Globus pallidus (tissue), 1 donor: ENCODE data around the gene HYCC1.
"Not testable (repeated sequence)": the region's sequence is repeated elsewhere in the genome, so short reads cannot be mapped to it uniquely, and the experiment has no call there.

Experiments
- DNase-seq: peaks from one replicate; pipeline ENCODE4 v3.0.0-alpha.2; 2015; ENCODE audit warnings: low spot score

HYCC1 gene

GRCh38 chr7:23013715-23014649 lies at the start of gene HYCC1:
TSS of gene HYCC1 (minus strand) at chr7:23014130. CDS start at chr7:22991111, 23,019 bp downstream.
- DNase-seq = peak; percentile 99

GRCh38 chr7:23062452-23062851 lies 48.5 kb upstream of the HYCC1 start:
- no peak for DNase-seq

GRCh38 chr7:23061327-23061726 lies 47.4 kb upstream of the HYCC1 start:
- no peak for DNase-seq

GRCh38 chr7:23058408-23059096 lies 44.6 kb upstream of the HYCC1 start:
- peak; percentile 24 for DNase-seq

DNA sequence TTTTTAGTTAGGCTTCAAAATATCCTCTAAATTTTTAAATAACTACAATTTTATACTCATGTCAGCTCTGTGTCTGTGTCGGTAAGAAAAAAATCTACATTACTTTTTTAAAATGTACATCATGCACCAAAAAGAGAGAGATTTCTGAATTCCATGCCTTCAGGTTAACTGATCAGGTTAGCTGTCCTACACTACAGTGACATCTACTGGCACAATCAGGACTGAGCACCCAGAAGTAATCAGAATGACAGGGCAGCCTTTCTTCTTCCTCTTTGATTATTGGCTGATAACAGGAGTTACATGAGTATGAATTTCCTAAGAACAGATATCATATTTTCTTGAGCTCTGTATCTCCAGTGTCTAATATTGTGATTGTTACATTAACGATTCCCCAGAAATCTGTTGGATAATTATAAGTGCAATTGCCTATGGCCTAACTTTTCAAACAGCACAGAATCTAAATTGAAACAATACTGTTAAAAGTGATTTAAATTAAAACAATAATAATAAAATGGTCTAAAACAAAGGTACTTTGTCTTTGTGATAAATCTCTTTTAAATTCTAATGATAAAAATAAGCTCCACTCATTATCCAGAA lies 41.8 kb upstream of the HYCC1 start:
- DNase-seq = peak; percentile 76

DNA sequence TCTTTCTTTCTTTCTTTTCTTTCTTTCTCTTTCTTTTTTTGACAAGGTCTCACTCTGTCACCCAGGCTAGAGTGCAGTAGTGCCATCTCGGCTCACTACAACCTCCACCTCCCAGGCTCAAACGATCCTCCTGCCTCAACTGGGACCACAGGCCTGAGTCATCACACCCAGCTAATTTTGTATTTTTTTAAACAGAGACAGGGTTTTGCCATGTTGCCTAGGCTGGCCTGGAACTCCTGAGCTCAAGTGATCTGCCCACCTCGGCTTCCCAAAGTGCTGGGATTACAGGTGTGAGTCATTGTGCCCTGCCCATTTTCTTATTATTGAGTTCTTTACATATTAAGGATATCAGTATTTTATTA lies 37.2 kb upstream of the HYCC1 start:
- DNase-seq = not testable (repeated sequence)

DNA sequence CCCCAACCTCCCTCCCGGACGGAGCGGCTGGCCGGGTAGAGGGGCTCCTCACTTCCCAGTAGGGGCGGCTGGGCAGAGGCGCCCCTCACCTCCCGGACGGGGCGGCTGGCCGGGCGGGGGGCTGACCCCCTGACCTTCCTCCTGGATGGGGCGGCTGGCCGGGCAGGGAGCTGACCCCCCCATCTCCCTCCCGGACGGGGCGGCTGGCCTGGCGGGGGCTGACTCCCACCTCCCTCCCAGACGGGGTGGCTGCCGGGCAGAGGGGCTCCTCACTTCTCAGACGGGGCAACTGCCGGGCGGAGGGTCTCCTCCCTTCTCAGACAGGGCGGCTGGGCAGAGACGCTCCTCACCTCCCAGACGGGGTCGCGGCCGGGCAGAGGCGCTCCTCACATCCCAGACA lies 32.4 kb upstream of the HYCC1 start:
- not testable (repeated sequence) for DNase-seq

DNA sequence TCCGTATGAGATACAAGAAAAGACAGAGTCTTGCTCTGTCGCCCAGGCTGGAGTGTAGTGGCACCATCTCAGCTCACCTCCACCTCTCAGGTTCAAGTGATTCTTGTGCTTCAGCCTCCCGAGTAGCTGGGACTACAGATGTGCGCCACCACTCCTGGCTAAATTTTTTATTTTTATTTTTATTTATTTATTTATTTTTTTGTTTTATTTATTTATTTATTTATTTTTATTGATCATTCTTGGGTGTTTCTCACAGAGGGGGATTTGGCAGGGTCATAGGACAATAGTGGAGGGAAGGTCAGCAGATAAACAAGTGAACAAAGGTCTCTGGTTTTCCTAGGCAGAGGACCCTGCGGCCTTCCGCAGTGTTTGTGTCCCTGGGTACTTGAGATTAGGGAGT lies 31.2 kb upstream of the HYCC1 start:
- DNase-seq = not testable (repeated sequence)

DNA sequence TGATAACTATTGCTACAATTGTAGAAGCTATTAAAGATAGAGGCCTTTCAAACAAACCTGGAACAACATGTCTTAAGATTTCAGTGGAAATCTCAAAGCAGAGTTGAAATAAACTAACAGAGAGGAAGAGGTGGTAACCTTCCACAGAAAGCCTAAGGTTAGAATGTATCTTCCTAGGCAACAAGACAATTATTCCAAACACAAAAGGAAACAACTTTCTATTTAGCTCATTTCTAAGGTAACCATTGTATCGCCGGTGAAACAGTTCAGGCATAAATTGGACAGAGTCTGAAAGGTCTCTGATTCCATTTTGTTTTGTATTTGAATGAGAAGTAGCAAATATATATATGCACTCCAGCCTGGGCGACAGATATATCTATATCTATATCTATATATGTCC lies 30.7 kb upstream of the HYCC1 start:
- DNase-seq = no peak

- no peak for DNase-seq
Observed at GRCh38 chr7:23043441-23043840, 29.5 kb upstream of the HYCC1 start.

DNA sequence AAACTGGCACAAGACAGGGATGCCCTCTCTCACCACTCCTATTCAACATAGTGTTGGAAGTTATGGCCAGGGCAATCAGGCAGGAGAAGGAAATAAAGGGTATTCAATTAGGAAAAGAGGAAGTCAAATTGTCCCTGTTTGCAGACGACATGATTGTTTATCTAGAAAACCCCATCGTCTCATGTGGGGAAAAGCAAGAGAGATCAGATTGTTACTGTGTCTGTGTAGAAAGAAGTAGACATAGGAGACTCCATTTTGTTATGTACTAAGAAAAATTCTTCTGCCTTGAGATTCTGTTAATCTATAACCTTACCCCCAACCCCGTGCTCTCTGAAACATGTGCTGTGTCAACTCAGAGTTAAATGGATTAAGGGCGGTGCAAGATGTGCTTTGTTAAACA lies 25.7 kb upstream of the HYCC1 start:
- not testable (repeated sequence) for DNase-seq

GRCh38 chr7:23035542-23036371 lies 21.8 kb upstream of the HYCC1 start:
- not testable (repeated sequence) for DNase-seq

DNA sequence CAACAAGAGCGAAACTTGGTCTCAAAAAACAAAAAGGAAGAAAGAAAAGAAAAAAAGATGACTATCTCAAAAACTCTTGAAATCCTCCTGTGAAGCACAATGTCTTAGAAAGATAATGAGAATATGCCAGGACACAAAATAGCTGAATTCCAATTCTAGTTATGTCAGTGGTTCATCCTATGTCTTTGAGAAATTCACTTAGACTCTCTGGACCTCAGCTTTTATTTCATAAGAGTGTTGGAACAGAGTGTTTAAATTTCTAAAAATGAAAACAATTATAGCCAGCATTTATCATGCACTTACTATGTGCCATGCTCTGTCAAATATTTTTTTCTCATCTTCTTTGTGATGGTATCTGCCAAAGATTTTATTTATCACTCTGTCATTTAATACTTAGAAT lies 13.3 kb upstream of the HYCC1 start:
- DNase-seq = no peak

- DNase-seq = no peak
Observed at GRCh38 chr7:23026164-23026563, 12.2 kb upstream of the HYCC1 start.

DNA sequence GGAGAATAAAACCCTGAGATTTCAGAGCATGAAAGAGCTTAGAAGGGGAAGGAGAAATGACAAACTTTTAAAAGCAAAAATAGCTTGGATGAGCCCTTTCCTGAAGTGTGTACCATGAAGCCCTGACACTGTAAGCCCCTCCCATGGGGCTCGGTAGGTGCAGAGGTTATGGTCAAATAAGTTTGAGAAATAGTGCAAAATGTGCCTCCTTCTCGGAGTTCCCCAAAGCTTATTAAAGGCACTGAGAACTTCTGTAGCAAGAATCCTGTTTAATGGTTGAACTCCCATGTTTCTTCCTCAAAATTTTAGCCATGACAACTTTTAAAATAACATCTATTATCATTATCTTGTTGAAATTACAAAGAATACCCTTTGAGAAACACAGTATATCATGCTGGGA lies 10.5 kb upstream of the HYCC1 start:
- DNase-seq = no peak

- DNase-seq = no peak
Observed at GRCh38 chr7:23022851-23023250, 8.9 kb upstream of the HYCC1 start.

- DNase-seq = no peak
Observed at GRCh38 chr7:23022258-23022769, 8.4 kb upstream of the HYCC1 start.

GRCh38 chr7:23021596-23021995 lies 7.7 kb upstream of the HYCC1 start:
- DNase-seq = no peak

DNA sequence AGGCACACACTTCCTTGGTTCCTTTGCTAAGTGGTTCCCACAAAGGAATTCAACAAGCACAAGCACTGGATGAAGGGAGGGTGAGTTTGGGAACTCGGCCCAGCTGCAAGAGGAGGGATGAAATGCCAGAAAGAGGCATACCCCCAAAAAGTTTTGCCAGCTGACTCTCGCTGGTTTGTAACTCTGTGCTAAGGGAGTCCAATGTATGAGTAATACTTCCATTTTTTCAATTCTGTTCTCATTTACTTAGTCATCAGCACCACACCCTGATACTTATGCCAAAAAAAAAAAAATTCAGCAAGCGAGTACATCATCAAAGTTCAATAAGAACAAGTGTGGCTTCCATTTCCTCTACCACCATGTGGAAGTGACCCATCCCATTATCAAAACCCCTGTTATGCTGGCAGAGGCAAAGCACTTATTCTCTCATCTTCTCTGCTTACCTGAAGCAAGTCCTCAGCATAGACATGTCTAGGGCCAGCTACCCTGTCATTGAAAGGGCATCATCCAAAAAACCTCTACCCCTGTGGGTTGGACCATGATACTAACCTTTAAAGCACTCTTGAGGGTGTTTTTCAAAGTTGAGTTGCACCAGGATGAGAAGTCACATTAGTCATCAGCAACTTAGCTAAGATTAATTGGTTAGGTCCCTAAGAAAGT lies 6.9 kb upstream of the HYCC1 start:
- DNase-seq = no peak

DNA sequence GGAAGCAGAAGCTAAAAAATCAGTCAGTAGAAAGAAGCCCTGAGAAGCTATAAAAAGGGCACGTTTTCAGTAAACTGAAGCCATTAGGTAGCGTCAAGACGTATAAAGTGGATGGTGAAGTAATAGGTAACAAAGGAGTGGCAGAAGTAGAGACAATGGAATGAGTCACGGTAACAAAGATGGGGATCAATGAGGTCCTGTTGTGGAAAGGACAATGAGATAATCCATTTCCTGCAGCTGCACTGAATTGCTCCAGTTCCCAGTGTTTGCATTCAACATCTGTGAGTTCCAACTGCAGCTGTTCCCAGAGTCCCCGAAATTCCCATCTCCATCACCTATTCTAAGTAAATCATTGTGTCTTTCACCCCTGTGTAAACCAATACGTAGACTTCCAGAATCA lies 4.8 kb upstream of the HYCC1 start:
- peak; percentile 74 for DNase-seq

DNA sequence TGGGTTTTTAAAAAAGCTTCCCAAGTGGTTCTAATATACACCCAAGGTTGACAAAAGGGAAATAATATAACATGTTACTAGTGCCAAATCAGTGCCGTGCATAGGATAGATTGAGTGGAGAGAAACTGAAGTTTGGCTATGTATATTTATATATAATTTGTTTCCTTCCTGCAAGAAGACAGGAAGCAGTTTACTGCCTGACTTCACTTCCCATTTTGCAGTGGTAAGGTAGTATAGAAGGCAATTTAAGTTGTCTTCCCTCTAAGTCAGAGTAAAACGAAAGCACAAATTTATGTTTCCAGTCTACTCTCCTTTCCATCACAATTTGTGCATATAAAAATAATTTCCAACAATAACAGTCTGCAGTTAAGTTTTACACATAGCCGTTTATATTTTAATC lies 3.4 kb upstream of the HYCC1 start:
- DNase-seq = no peak
